Neural cell (in vitro differentiated cells): ENCODE measurements around the gene C6orf136. TPM values are rescaled to one million over a fixed set of nuclear protein-coding genes. Genes with fewer than 3 reads are reported as not detected.
"Not testable (repeated sequence)": the region's sequence is repeated elsewhere in the genome, so short reads cannot be mapped to it uniquely, and the experiment has no call there.

Source experiments
- H2AFZ ChIP-seq: fragments of 200-600, 300-800 bp; sonication (generic), shearing (Covaris generic); 2 replicates; pipeline ENCODE4 v1.6.0; 2014; ENCODE audit warnings: low read depth, mild to moderate bottlenecking, antibody characterized with exemption, low read length, moderate library complexity
- H3F3A ChIP-seq: fragments of 200-600 bp; shearing (Covaris generic); 2 replicates; pipeline ENCODE4 v1.6.1; 2016; ENCODE audit warnings: mild to moderate bottlenecking, moderate library complexity, mixed read lengths, antibody characterized with exemption, low read length; ENCODE audit not compliant: insufficient read depth, poor library complexity, severe bottlenecking
- H3K27ac ChIP-seq: fragments of 200-600, 300-800 bp; sonication (generic), shearing (Covaris generic); 2 replicates; pipeline ENCODE4 v1.5.1; 2014; ENCODE audit warnings: mild to moderate bottlenecking, low read length, moderate library complexity
- H3K27me3 ChIP-seq: fragments of 300-800, 200-600 bp; sonication (generic), shearing (Covaris generic); 2 replicates; pipeline ENCODE4 v1.6.0; 2014; ENCODE audit warnings: mild to moderate bottlenecking, low read depth, low read length, moderate library complexity; ENCODE audit not compliant: insufficient read depth
- H3K36me3 ChIP-seq: fragments of 300-800, 200-600 bp; sonication (generic), shearing (Covaris generic); 2 replicates; pipeline ENCODE4 v1.5.1; 2014; ENCODE audit warnings: mild to moderate bottlenecking, antibody characterized with exemption, low read length, moderate library complexity; ENCODE audit not compliant: insufficient read depth
- H3K4me2 ChIP-seq: fragments of 300-800, 200-600 bp; sonication (generic), shearing (Covaris generic); 2 replicates; pipeline ENCODE4 v1.6.0; 2014; ENCODE audit warnings: mild to moderate bottlenecking, low read length
- H3K4me3 ChIP-seq: fragments of 300-800, 200-600 bp; sonication (generic), shearing (Covaris generic); 2 replicates; pipeline ENCODE4 v1.5.1; 2014; ENCODE audit warnings: mild to moderate bottlenecking, low read length, moderate library complexity
- H3K79me2 ChIP-seq: fragments of 200-600 bp; shearing (Covaris generic); replicated peaks from 2 replicates; pipeline ENCODE4 v1.6.0; 2014; ENCODE audit warnings: mild to moderate bottlenecking, low read length, moderate library complexity; ENCODE audit not compliant: insufficient read depth
- H3K9ac ChIP-seq: fragments of 300-800, 200-600 bp; sonication (generic), shearing (Covaris generic); 2 replicates; pipeline ENCODE4 v1.6.1; 2016; ENCODE audit warnings: mild to moderate bottlenecking, low read length, mixed read lengths
- H3K9me2 ChIP-seq: fragments of 200-600 bp; shearing (Covaris generic); 2 replicates; pipeline ENCODE4 v1.6.1; 2016; ENCODE audit warnings: mild to moderate bottlenecking, low read length, mixed read lengths; ENCODE audit not compliant: insufficient read depth
- H3K9me3 ChIP-seq: fragments of 200-600, 300-800 bp; sonication (generic), shearing (Covaris generic); 2 replicates; pipeline ENCODE4 v1.6.1; 2016; ENCODE audit warnings: mild to moderate bottlenecking, mixed run types, low read length, moderate library complexity, mixed read lengths
- H4K20me1 ChIP-seq: fragments of 200-600 bp; shearing (Covaris generic); 2 replicates; pipeline ENCODE4 v1.6.1; 2016; ENCODE audit warnings: mild to moderate bottlenecking, mixed run types; ENCODE audit not compliant: insufficient read depth
- EP300 ChIP-seq: fragments of 450-650 bp; conservative IDR thresholded peaks from 2 replicates; pipeline ENCODE4 v1.6.1; 2014; ENCODE audit warnings: antibody characterized with exemption, mild to moderate bottlenecking, moderate library complexity; ENCODE audit not compliant: poor library complexity, severe bottlenecking
- EZH2 ChIP-seq: fragments of 200-600, 300-800 bp; shearing (Covaris generic), sonication (generic); IDR thresholded peaks from 2 replicates; pipeline ENCODE4 v1.6.1; 2014; ENCODE audit warnings: antibody characterized with exemption, low read length, borderline replicate concordance, mild to moderate bottlenecking; ENCODE audit not compliant: insufficient read depth, poor library complexity, severe bottlenecking
- MXI1 ChIP-seq: fragments of 450-650 bp; conservative IDR thresholded peaks from 2 replicates; pipeline ENCODE4 v1.6.1; 2014; ENCODE audit warnings: antibody characterized with exemption, mild to moderate bottlenecking; ENCODE audit not compliant: poor library complexity, severe bottlenecking
- POLR2AphosphoS5 ChIP-seq: IDR thresholded peaks from 2 replicates; pipeline ENCODE4 v1.6.1; 2012
- RAD21 ChIP-seq: fragments of 450-650 bp; conservative IDR thresholded peaks from 2 replicates; pipeline ENCODE4 v1.6.1; 2014; ENCODE audit warnings: antibody characterized with exemption, mild to moderate bottlenecking, moderate library complexity
- SMC3 ChIP-seq: fragments of 450-650 bp; conservative IDR thresholded peaks from 2 replicates; pipeline ENCODE4 v1.6.1; 2014; ENCODE audit warnings: antibody characterized with exemption, mild to moderate bottlenecking, moderate library complexity; ENCODE audit not compliant: poor library complexity
- TAF1 ChIP-seq: IDR thresholded peaks from 2 replicates; pipeline ENCODE4 v1.6.1; 2012; ENCODE audit warnings: low read depth
- polyA plus RNA-seq: library from polyadenylated mRNA; depleted of rRNA; stranded (reverse); fragments of >200 nt; gene quantifications from 2 replicates; pipeline ENCODE4 v1.2.3, GENCODE V29; 2014
- TF ChIP-seq, protein P1 (sequence below): IDR thresholded peaks from 2 replicates; pipeline ENCODE4 v1.6.1; 2012; ENCODE audit warnings: borderline replicate concordance
- TF ChIP-seq, protein P2 (sequence below): fragments of 450-650 bp; IDR thresholded peaks from 2 replicates; pipeline ENCODE4 v1.5.1; 2014; ENCODE audit warnings: antibody characterized with exemption, mild to moderate bottlenecking, moderate library complexity; ENCODE audit not compliant: poor library complexity, severe bottlenecking

C6orf136 gene
- polyA plus RNA-seq, 1 donor from 2014 or later = 12.4 TPM

DNA sequence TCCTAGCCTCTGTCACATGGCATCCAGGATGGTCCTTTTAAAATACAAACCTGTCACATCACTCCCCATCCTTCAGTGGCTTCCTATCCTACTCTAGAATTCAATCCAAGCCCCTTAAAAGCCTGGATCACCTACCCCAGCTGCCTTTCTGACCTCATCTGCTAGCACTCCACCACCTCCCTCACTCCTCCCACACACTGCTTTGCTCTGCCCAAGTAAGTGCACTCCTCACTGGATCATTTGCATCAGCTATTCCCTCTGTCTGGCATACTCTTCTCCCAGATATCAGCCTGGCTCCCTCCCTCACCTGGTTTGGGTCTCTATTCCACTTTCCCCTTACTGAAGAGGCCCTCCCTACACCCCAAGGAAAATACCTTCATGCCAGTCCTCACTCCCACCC, 10.5 kb downstream of the C6orf136 start:
- H4K20me1 ChIP-seq = no peaks in the 10 kb centered on the region
- H3K9ac ChIP-seq = no peak overlapping the region
- no peaks in the 10 kb centered on the region for H3K36me3 ChIP-seq
- H3K4me3 ChIP-seq = no peak overlapping the region
- H3K4me2 ChIP-seq = no peak overlapping the region
- H3K27me3 ChIP-seq = no peaks in the 10 kb centered on the region
- no peak overlapping the region for H3K27ac ChIP-seq
- no peaks in the 10 kb centered on the region for H3K9me2 ChIP-seq
- no peaks in the 10 kb centered on the region for H3K79me2 ChIP-seq
- no peaks in the 10 kb centered on the region for H3K9me3 ChIP-seq
- TF ChIP-seq, protein P1, sequence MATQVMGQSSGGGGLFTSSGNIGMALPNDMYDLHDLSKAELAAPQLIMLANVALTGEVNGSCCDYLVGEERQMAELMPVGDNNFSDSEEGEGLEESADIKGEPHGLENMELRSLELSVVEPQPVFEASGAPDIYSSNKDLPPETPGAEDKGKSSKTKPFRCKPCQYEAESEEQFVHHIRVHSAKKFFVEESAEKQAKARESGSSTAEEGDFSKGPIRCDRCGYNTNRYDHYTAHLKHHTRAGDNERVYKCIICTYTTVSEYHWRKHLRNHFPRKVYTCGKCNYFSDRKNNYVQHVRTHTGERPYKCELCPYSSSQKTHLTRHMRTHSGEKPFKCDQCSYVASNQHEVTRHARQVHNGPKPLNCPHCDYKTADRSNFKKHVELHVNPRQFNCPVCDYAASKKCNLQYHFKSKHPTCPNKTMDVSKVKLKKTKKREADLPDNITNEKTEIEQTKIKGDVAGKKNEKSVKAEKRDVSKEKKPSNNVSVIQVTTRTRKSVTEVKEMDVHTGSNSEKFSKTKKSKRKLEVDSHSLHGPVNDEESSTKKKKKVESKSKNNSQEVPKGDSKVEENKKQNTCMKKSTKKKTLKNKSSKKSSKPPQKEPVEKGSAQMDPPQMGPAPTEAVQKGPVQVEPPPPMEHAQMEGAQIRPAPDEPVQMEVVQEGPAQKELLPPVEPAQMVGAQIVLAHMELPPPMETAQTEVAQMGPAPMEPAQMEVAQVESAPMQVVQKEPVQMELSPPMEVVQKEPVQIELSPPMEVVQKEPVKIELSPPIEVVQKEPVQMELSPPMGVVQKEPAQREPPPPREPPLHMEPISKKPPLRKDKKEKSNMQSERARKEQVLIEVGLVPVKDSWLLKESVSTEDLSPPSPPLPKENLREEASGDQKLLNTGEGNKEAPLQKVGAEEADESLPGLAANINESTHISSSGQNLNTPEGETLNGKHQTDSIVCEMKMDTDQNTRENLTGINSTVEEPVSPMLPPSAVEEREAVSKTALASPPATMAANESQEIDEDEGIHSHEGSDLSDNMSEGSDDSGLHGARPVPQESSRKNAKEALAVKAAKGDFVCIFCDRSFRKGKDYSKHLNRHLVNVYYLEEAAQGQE = no peak
- TF ChIP-seq EZH2 (no peak), EP300 (no peak), RAD21 (no peak), TAF1 (no peak), MXI1 (no peak), SMC3 (no peak), POLR2AphosphoS5 (no peak)
- TF ChIP-seq, protein P2, sequence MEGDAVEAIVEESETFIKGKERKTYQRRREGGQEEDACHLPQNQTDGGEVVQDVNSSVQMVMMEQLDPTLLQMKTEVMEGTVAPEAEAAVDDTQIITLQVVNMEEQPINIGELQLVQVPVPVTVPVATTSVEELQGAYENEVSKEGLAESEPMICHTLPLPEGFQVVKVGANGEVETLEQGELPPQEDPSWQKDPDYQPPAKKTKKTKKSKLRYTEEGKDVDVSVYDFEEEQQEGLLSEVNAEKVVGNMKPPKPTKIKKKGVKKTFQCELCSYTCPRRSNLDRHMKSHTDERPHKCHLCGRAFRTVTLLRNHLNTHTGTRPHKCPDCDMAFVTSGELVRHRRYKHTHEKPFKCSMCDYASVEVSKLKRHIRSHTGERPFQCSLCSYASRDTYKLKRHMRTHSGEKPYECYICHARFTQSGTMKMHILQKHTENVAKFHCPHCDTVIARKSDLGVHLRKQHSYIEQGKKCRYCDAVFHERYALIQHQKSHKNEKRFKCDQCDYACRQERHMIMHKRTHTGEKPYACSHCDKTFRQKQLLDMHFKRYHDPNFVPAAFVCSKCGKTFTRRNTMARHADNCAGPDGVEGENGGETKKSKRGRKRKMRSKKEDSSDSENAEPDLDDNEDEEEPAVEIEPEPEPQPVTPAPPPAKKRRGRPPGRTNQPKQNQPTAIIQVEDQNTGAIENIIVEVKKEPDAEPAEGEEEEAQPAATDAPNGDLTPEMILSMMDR = no peak
- H3F3A ChIP-seq = no peaks in the 10 kb centered on the region
- H2AFZ ChIP-seq = no peak overlapping the region

DNA sequence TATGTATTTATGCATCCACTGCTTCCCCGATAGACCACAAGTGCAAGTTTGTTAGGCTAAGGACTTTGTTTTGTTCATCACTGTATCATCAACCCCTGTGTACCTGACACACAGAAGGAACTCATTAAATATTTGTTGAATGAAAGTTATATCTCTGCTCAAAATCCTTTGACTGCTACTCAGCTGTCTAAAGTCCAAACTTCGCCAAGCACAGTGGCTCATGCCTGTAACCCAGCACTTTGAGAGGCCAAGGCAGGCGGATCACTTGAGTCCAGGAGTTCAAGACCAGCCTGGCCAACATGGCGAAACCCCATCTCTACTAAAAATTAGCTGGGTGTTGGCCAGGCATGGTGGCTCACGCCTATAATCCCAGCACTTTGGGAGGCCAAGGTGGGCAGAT, 11.0 kb downstream of the C6orf136 start:
- H3K79me2 ChIP-seq, H3K9me2 ChIP-seq, H3K9me3 ChIP-seq, H3K27ac ChIP-seq, H3K36me3 ChIP-seq, H4K20me1 ChIP-seq, H3K4me3 ChIP-seq, H2AFZ ChIP-seq, H3F3A ChIP-seq, H3K4me2 ChIP-seq, H3K9ac ChIP-seq, H3K27me3 ChIP-seq: not testable (repeated sequence)
